Breast epithelium (tissue), 3 donors: ENCODE data around the gene SLC2A4RG.

Source experiments
- CTCF ChIP-seq, 3 donors: fragments of 450-650 bp; IDR thresholded peaks; one replicate each; pipeline ENCODE4 v1.5.1; 2016 to 2017; ENCODE audit warnings: antibody characterized with exemption in 3 of 3, mild to moderate bottlenecking in 3 of 3, moderate library complexity in 3 of 3
- POLR2A ChIP-seq: fragments of 450-650 bp; IDR thresholded peaks from one replicate; pipeline ENCODE4 v1.6.1; 2016; ENCODE audit warnings: antibody characterized with exemption, mild to moderate bottlenecking, moderate library complexity

GRCh38 chr20:63737945-63738686 lies 1.5 kb upstream of the SLC2A4RG start:
- no peak for TF ChIP-seq CTCF (IDR thresholded peaks at IDR 0.05)
- no peak for TF ChIP-seq POLR2A
